Measurements from ENCODE around the gene CBARP.

Gene CBARP

GRCh38 chr19:1275260-1275975 is 37.6 kb upstream of the CBARP start, which contains the start of gene FAM174C:
Gene FAM174C (plus strand): TSS chr19:1275530. CDS start chr19:1275550, 20 bp downstream.
- DNase-seq (ENCODE audit: low read depth): no peak

GRCh38 chr19:1274852-1275259 is 37.1 kb upstream of the CBARP start:
- no peak for DNase-seq (ENCODE audit: low read depth)

GRCh38 chr19:1274081-1274851 is 36.5 kb upstream of the CBARP start:
- DNase-seq (ENCODE audit: low read depth): no peak

GRCh38 chr19:1273263-1274041 is 35.6 kb upstream of the CBARP start:
- no peak for DNase-seq (ENCODE audit: low read depth)

GRCh38 chr19:1272423-1273262 is 34.8 kb upstream of the CBARP start:
- no peak for DNase-seq (ENCODE audit: low read depth)

GRCh38 chr19:1271528-1272422 is 34.0 kb upstream of the CBARP start:
- DNase-seq (ENCODE audit: low read depth): no peak

GRCh38 chr19:1270854-1271527 is 33.2 kb upstream of the CBARP start:
- DNase-seq (ENCODE audit: low read depth): no peak

- no peak for DNase-seq (ENCODE audit: low read depth)
Observed at GRCh38 chr19:1270213-1270853, 32.5 kb upstream of the CBARP start.

GRCh38 chr19:1269478-1270212 is 31.8 kb upstream of the CBARP start:
- no peak for DNase-seq (ENCODE audit: low read depth)

- peak; percentile 82 for DNase-seq (ENCODE audit: low read depth)
Observed at GRCh38 chr19:1269065-1269477, 31.3 kb upstream of the CBARP start, which contains the start of gene CIRBP. Gene CIRBP (plus strand): TSS chr19:1269332. CDS start chr19:1270934, 1,602 bp downstream.

GRCh38 chr19:1268226-1269064 is 30.6 kb upstream of the CBARP start:
- DNase-seq (ENCODE audit: low read depth): no peak

GRCh38 chr19:1267477-1268225 is 29.8 kb upstream of the CBARP start:
- no peak for DNase-seq (ENCODE audit: low read depth)

GRCh38 chr19:1266916-1267476 is 29.2 kb upstream of the CBARP start:
- DNase-seq (ENCODE audit: low read depth): no peak

GRCh38 chr19:1266129-1266915 is 28.5 kb upstream of the CBARP start:
- no peak for DNase-seq (ENCODE audit: low read depth)

GRCh38 chr19:1265615-1266128 is 27.9 kb upstream of the CBARP start:
- DNase-seq (ENCODE audit: low read depth): peak; percentile 64
